Measurements from ENCODE around the gene EFHD2.
"Not testable (repeated sequence)": the region's sequence is repeated elsewhere in the genome, so short reads cannot be mapped to it uniquely, and the experiment has no call there.

EFHD2 gene

DNA sequence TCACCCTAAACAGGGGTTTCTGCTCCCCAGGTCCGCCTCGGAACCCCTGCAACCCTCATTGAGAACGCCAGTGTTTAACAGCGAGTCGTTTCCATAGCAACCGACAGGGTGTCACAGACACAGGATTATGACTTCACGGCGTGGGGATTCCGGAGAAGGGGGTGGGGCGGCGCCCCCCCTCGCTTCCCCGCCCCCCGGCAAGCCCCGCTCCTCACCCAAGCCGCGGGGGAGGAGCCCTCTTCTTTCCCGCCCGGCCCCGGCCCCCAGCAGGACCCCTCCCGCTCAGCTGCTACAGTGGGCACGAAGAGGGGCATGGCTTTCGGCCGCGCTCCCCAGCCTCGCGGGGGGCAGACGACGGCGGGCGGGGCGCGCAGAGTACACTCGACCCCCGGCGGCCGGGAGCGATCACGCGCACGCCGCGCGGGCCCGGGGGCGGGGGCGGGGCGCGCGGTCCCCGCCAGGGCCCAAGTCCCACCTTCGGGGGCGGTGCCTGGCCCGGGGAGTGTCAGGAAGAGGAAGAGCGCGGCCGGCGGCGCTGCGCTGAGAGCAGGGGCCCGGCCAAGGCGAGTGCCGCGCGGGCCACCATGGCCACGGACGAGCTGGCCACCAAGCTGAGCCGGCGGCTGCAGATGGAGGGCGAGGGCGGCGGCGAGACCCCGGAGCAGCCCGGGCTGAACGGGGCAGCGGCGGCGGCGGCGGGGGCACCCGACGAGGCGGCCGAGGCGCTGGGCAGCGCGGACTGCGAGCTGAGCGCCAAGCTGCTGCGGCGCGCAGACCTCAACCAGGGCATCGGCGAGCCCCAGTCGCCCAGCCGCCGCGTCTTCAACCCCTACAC, at the start of gene EFHD2:
Gene EFHD2 (plus strand): TSS at position 501 of the 835 bp plus-strand sequence. CDS start 84 bp downstream, at position 585.
- DNase-seq = peak; percentile 51

DNA sequence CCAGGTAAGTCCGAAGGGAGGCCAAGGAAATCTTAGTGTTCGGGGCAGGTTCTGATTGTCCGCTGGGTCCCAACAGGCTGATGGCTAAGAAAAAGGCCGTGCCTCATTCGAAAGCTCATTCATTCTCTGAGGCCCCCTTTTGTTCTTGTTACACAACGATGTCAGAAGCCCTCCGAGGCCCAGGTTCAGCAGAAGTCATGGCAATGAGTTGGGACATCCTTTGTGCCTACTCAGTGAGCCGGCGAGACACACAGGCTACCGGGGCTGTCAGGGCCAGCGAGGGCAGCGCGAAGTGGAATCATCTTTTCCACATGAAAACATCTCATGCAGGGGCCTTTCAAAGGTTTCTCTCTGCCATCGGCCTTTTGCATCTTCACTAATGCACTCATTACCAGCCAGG, 49.0 kb upstream of the EFHD2 start:
- DNase-seq = no peak

GRCh38 chr1:15362096-15362736, 47.5 kb upstream of the EFHD2 start:
- DNase-seq = no peak

- DNase-seq = no peak
These were observed 47.0 kb upstream of the EFHD2 start for GRCh38 chr1:15362737-15363128.

- DNase-seq = no peak
These were observed 44.9 kb upstream of the EFHD2 start for GRCh38 chr1:15364740-15365139.

- DNase-seq = no peak
These were observed 40.8 kb upstream of the EFHD2 start for GRCh38 chr1:15368888-15369287.

DNA sequence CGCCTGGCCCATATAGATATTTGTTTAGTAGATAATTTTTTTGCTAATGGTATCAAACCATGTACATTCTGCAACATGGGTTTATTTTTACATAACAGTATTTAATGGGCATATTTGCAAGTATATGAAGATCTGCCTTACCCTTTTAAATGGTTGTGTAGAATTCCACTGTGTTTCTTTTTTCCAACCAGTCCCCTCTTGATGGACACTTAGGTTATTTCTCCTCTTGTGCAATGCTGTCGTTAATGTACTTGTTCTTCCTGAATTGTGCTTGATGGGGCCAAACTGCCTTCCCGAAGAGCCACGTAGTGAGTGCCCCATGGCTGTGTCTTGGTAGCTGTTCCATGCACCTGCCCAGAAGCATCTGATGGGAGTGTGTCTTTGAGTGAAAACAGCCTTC, 39.4 kb upstream of the EFHD2 start:
- DNase-seq = no peak

DNA sequence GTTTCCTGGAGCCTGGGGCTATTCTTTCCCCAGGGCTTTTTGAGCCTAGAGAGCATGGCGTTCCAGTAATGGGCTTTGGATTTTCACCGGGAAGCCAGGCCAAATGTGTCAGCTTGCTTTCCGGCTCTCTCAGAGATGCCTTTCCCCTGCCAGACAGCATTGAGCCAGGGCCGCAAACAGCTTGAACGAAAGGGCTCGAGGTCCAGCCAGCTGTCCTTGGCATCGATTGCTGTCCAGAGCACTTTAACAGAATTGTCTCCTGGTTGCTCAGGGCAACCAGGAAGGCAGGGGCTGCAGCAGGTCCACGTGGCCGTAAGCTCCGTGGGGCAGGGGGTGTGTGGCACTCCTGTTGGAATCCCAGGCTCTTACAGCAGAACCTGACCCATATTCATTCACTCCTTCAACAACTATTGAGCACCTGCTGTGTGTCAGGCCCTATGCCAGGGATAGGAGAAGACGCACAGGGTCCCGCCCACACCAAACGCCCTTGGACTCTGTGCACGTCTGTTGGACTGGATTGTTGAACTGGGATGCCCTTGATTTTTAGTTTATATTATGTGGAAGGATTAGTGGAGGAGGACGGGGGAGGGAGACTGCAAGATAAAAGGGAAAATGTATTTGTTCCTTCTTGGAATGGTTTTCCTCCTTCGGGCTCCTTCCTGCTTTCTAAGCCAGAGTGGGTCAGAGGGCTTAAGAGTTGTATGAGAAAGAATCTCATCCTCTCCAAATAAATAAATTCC, 38.7 kb upstream of the EFHD2 start:
- no peak for DNase-seq

DNA sequence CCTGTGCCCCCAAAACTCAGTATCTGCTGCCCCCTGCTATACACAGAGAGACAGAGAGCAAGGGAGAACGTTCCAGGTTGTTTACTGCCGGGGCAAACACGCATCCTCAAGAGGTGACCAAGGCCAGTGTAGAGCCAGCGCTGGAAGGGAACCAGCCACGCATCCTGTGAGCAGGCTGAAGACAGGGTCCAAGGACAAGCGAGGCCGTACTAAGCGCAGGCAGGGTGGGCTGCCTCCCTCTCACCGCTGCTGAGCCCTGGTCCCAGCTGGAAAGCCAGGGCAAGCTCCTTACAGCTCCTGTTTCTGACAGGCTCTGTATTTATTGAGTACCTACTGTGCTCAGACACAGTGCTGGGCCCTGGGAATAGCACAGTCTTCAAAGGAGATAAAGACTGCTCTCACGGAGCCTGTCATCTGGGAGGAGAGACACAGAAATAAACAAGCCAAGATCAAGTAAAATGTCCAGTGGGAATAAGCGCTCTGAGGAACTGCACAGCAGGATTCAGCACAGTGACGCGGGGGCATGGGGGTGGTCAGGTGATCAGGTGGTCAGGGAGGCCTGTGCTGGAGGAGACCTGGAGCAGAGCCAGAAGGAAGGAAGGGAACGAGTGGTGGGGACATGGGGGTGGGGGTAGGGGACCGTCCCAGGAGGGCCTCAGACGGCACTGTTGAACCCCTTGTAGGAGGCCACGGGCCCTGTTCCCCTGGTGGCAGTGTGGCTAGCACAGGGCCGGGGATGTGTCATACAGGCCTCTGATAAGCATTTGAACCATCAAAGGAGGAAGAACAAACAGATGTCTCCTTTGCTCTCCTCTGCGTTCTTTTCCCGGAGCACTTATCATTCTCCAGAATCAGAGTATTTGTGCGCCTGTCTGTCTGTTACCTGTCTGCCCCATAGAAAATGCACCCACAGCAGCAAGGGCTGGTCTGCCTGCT, 37.8 kb upstream of the EFHD2 start:
- DNase-seq = no peak

- no peak for DNase-seq
These were observed 31.0 kb upstream of the EFHD2 start for GRCh38 chr1:15378729-15379128.

DNA sequence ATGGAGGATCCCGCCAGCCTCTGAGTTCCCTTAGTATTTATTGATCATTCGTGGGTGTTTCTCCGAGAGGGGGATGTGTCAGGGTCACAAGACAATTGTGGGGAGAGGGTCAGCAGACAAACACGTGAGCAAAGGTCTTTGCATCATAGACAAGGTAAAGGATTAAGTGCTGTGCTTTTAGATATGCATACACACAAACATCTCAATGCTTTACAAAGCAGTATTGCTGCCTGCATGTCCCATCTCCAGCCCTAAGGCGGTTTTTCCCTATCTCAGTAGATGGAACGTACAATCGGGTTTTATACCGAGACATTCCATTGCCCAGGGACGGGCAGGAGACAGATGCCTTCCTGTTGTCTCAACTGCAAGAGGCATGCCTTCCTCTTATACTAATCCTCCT, 30.5 kb upstream of the EFHD2 start:
- DNase-seq = not testable (repeated sequence)

DNA sequence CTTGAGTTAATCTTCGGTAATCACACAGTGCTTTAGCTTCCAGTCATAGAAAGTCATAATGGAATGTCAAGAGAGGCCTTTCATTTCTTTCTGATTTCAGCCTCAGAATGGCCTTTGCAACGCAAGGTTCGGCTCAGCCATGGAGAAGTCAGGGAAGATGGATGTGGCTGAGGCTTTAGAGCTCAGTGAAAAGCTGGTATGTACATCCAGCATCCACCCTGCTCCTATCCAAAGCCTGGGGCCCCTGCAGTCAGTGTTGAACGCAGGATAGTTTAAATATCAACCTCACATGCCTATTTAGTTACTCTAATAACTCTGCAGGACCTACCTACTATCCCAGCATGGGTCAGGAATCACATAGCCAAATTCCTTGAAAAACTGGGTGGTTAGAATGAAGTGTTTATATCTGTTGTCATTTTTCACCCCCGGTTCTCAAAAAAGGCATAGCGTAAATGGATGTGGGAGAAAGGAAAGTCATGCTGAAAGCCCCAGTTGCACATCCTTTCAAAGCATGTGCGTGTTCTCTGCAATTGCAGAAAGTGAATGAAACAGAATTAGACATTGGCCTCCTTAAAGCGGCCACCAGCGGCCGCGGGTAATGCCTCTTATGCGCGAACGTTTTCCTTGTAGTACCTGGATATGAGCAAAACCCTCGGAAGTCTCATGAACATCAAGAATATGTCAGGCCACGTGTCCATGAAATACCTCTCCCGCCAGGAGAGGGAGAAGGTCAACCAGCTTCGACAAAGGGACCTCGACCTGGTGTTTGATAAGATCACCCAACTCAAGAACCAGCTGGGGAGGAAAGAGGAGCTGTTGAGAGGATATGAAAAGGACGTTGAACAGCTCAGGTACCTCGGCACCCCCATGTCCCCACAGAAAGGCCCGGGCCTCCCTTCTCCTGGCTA, 28.8 kb upstream of the EFHD2 start:
- DNase-seq = no peak

DNA sequence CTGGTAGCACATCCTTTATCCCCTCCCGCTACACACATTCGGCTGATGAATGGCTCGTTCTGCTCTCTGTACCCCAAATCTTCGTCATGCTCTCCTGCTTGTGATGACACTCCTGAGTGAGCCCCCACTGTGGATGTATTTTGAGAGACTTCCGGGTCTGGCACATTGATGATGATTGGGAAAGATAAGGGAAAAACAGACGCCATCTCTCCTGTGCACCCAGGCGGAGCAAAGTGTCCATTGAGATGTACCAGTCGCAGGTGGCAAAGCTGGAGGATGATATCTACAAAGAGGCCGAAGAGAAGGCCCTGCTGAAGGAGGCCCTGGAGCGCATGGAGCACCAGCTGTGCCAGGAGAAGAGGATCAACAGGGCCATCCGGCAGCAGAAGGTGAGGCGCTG, 27.9 kb upstream of the EFHD2 start:
- no peak for DNase-seq

DNA sequence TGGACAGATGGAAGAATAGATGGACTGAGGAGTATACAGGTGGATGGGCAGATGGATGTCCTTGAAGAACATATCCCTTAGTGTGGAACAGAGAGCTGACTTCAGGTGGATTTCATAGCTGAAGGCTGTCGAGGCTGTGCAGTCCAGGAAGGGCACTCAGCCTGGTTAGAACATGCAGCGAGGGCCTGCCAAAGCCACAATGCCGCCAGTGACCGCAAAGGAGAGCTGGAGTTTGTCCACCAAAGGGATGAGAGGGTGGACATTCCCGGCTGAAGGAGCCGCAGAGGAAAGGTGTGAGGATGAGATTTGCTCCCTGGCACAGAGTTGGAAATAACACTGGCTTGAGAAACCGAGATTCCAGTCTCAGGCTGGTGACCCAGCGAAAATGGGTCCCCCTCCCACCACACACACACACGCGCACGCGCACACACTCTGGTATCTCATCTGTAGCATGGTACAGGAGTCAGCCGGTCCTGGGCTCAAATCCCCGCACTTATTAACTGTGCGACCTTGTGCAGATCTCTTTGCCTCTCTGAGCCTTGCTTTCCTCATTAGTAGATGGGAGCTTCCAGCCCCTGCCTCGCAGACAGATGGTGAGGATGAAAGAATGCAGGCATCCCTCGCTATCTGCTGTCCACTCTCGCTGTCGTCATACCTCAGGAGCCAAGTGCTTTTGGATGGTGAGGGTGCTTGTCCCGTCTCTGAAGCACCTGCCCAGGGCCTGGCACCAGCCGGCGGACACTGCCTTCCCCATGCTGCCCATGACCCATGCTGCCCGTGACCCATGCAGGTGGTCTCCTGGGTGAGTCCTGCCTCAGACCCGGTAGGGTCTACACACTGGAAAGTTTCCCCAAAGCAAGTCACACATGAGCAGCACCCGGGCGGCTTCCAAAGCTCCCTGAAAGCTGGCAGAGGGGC, 26.8 kb upstream of the EFHD2 start:
- no peak for DNase-seq

- no peak for DNase-seq
These were observed 25.9 kb upstream of the EFHD2 start for GRCh38 chr1:15383810-15384209.

DNA sequence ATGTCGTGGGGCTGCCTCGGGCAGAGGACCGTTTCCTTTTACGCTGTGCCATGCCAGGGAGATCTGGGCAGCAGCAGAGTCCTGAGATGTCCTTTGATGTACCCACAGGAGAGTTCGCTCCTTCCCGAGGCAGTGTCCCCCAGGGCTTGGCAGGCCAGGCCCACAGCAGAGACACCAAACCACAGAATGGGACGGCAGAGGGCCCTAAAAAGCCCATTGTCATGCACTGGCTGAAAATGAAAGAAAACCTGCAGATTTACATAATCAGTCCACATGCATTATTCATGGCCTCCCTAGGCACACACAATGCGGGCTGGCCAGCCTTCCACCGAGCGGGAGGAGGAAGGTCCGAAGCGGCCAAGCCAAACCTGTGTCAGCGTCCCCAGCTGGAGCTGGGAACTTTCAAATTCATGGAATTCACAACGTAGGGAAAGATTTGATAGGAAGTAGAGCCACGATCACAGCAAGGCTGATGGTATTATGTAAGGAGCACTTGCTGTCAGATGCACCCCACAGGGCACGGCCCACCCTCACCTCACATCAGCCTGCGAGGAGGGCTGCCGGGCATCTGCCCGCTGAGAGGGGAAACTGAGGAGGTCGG, 25.3 kb upstream of the EFHD2 start:
- DNase-seq = no peak

DNA sequence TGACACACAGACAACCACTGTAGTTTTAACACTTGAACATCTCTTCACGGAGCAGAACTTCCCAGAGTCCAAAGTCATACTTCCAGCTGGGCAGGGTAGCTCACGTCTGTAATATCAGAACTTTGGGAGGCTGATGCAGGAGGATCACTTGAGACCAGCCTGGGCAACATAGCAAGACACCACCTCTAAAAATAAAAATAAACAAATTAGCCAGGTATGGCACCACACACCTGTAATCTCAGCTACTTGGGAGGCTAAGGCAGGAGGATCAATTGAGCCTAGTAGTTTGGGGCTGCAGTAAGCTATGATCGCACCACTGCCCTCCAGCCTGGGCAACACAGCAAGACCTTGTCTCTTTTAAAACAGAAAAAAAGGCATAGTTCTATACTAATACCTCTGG, 24.3 kb upstream of the EFHD2 start:
- DNase-seq = no peak

DNA sequence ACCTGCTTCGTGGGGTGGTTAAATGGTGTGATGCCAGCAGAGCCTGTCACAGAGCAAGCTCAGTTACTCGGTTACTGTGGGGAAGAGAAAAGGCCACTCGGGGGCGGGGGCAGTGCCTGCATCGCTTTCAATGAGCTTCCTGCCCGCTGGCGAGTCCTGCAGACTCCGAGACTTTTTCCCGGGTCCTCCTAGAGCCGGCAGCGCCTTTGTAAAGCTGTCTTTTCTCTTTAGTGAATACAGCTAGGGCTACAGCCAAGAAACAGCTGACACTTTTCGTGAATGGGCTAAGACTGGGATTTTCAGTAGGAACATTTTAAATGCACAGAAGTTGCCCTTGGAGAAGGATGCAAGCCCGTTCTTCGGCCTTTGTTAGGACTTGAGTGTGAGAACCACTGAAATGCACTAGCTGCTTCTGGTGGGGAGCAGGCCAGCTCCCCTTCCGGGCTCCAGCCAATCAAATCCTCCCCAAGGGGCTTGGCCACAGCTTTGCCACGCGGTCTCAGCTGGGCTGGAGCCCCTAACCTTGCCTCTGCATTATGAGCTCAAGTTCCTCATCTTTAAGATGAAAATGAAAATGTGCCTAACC, 23.4 kb upstream of the EFHD2 start:
- no peak for DNase-seq

GRCh38 chr1:15388201-15388880, 21.3 kb upstream of the EFHD2 start:
- no peak for DNase-seq
